Measurements from ENCODE around the gene DNAAF1. TPM values are rescaled to one million over a fixed set of nuclear protein-coding genes. Genes with fewer than 3 reads are reported as not detected.

DNAAF1 gene
- total and polyA plus RNA-seq, 2 of the 8 experiments (the other 6 are each of a cell fraction or from before 2014, with no cell fraction given) = 0.09 to 0.15 TPM

GRCh38 chr16:84105948-84106740 is 39.0 kb upstream of the DNAAF1 start:
- Histone ChIP-seq H4K20me1 (replicated peaks in 1 of 2; ENCODE audit: control insufficient read depth in 1 of 2, insufficient read depth in 2 of 2, low read length in 2 of 2) (peaks cover 18 to 25% of the 10 kb centered on the region in 2 experiments), H3K79me1 (ENCODE audit: low read depth, low read length) (peaks cover 12% of the 10 kb centered on the region; the same call in 1 of the 2 replicates), H2BK15ac (ENCODE audit: low read length) (no peak overlapping the region), H3K36me3 (ENCODE audit: control insufficient read depth in 2 of 4, insufficient read depth in 4 of 4, low read length in 3 of 4) (peaks cover 0 to 9% (median 2%) of the 10 kb centered on the region in 4 experiments; a peak in 4 of 8 replicates), H3K79me2 (ENCODE audit: control insufficient read depth in 1 of 2, insufficient read depth in 2 of 2, low read length in 2 of 2) (peaks cover 7 to 95% of the 10 kb centered on the region in 2 experiments), H3K18ac (ENCODE audit: extremely low read depth, low read length) (no peak overlapping the region), H4K91ac (replicated peaks; ENCODE audit: insufficient read length, low read length) (no peak overlapping the region), H3K27me3 (replicated peaks in 1 of 4; ENCODE audit: control insufficient read depth in 3 of 4, extremely low read depth in 1 of 4, insufficient read depth in 3 of 4, low read length in 3 of 4) (peaks cover 0 to 1% (median 0%) of the 10 kb centered on the region in 4 experiments; a peak in 1 of 7 replicates), H3K27ac (ENCODE audit: low read depth, low read length) (no peak overlapping the region; the same call in 1 of the 2 replicates), H3K9me3 (ENCODE audit: insufficient read depth in 2 of 2, low read depth in 1 of 2, low read length in 1 of 2) (no peaks in the 10 kb centered on the region), H4K5ac (ENCODE audit: insufficient read length, low read depth, low read length) (no peak overlapping the region), H3K56ac (replicated peaks; ENCODE audit: insufficient read length, low read depth, low read length) (no peak overlapping the region), H3K14ac (ENCODE audit: insufficient read length) (no peak overlapping the region), H3K4me1 (replicated peaks in 1 of 4; ENCODE audit: control insufficient read depth in 3 of 4, insufficient read depth in 4 of 4, low read length in 3 of 4) (no peaks in the 10 kb centered on the region), H2AFZ (ENCODE audit: low read length) (no peak overlapping the region), H3K4me2 (ENCODE audit: insufficient read depth in 1 of 2, low read depth in 2 of 2, low read length in 2 of 2) (no peak overlapping the region), H2BK120ac (replicated peaks; ENCODE audit: low read depth, low read length) (no peak overlapping the region), H3K4me3 (ENCODE audit: extremely low read depth in 1 of 4, insufficient read depth in 2 of 4, low read depth in 3 of 4, low read length in 4 of 4) (no peak overlapping the region), H4K8ac (ENCODE audit: extremely low read depth, insufficient read depth, low read length) (no peak overlapping the region), H2BK12ac (ENCODE audit: low read depth, low read length) (no peak overlapping the region), H3K9ac (replicated peaks in 1 of 4; ENCODE audit: extremely low read depth in 1 of 4, low read depth in 3 of 4, low read length in 3 of 4) (no peak overlapping the region), H3K4ac (replicated peaks; ENCODE audit: insufficient read length, low read depth, low read length) (no peak overlapping the region), H2BK20ac (ENCODE audit: low read length) (no peak overlapping the region), H2BK5ac (ENCODE audit: low read depth, low read length) (no peak overlapping the region; the same call in 1 of the 2 replicates), H2AK5ac (ENCODE audit: low read depth, low read length) (no peak overlapping the region), H3K23me2 (ENCODE audit: low read depth, low read length) (no peaks in the 10 kb centered on the region), H3K23ac (ENCODE audit: insufficient read length) (no peak overlapping the region)
- CTCF ChIA-PET (ENCODE audit: partially characterized antibody) = interaction anchor here (0.6 to 5.1 kb wide), 7 partner anchors 20 to 151 kb away, joined by 3 to 27 read pairs (median 5); partner anchors contain the start of gene TAF1C
- POLR2A ChIA-PET (ENCODE audit: partially characterized antibody) = interaction anchor here (0.8 to 3.4 kb wide), 2 partner anchors 11 to 82 kb away, joined by 3 to 19 read pairs; partner anchors contain the start of gene MBTPS1
- WGBS, 2 experiments (ENCODE audit: extremely low coverage in 1 of 2, insufficient coverage in 1 of 2, insufficient read length in 1 of 2, insufficient replicate concordance in 2 of 2, low coverage in 1 of 2, low lambda C conversion rate in 2 of 2, missing lambda C conversion rate in 1 of 2) = 89% methylated on average over 13 of the region's 13 CpGs; no CpG with 5 or more reads in 1 of the 2 experiments
- DNase-seq (ENCODE audit: low read depth in 1 of 2, low spot score in 2 of 2) (no peak), FAIRE-seq (no peak)
- no peak for TF ChIP-seq ASH2L (IDR thresholded peaks at IDR 0.05; ENCODE audit: low read length)
- TF ChIP-seq CTBP2 (IDR thresholded peaks at IDR 0.05; ENCODE audit: borderline replicate concordance, insufficient read depth, insufficient read length, low read length) = no peak
- no peak for TF ChIP-seq HDAC2 (IDR thresholded peaks at IDR 0.05; ENCODE audit: borderline replicate concordance in 1 of 2, low read depth in 2 of 2, low read length in 2 of 2)
- no peak for TF ChIP-seq SP2 (IDR thresholded peaks at IDR 0.05; ENCODE audit: low read length)
- TF ChIP-seq USF2 (IDR thresholded peaks at IDR 0.05; ENCODE audit: low read length) = no peak
- no peak for TF ChIP-seq TEAD4 (IDR thresholded peaks at IDR 0.05; ENCODE audit: low read depth, low read length)
- no peak for TF ChIP-seq NANOG (IDR thresholded peaks at IDR 0.05; ENCODE audit: insufficient read depth, low read depth, low read length, poor library complexity, severe bottlenecking)
- no peak for TF ChIP-seq KDM1A (IDR thresholded peaks at IDR 0.05; ENCODE audit: borderline replicate concordance, low read length)
- TF ChIP-seq MAFK (IDR thresholded peaks at IDR 0.05; ENCODE audit: low read depth, low read length) = no peak
- TF ChIP-seq RFX5 (IDR thresholded peaks at IDR 0.05; ENCODE audit: borderline replicate concordance, low read depth, low read length) = no peak

Data from H1 (cell line).